K562 (cell line): Measurements from ENCODE around the gene IFITM2. TPM values are rescaled to one million over a fixed set of nuclear protein-coding genes. Genes with fewer than 3 reads are reported as not detected.

Source experiments
- BMI1 ChIP-seq: fragments of 150-350 bp; IDR thresholded peaks from 2 replicates; pipeline ENCODE4 v1.6.1; 2014; ENCODE audit warnings: low read length
- C11orf30 ChIP-seq: fragments of 450-650 bp; IDR thresholded peaks from 2 replicates; pipeline ENCODE4 v1.6.1; 2016; ENCODE audit warnings: low read depth, mild to moderate bottlenecking
- CREB3 ChIP-seq: fragments of 450-650 bp; conservative IDR thresholded peaks from 2 replicates; pipeline ENCODE4 v1.6.1; 2016; ENCODE audit warnings: missing genetic modification characterization, low read depth, mild to moderate bottlenecking, missing compliant biosample characterization, moderate library complexity
- FOXJ3 ChIP-seq: sonication (generic); formaldehyde crosslinking; IDR thresholded peaks from 2 replicates; pipeline ENCODE4 v1.4.0; 2020; ENCODE audit warnings: mild to moderate bottlenecking, missing genetic modification reagents
- FOXM1 ChIP-seq, 2 experiments: fragments of 450-650 bp in 1 of 2; sonication (generic) in 1 of 2; formaldehyde crosslinking in 1 of 2; IDR thresholded peaks; 2 replicates each; pipeline versions ENCODE4 v1.6.1 to v1.9.0; 2017 to 2022; ENCODE audit warnings: low read depth in 2 of 2, mild to moderate bottlenecking in 2 of 2, missing genetic modification reagents in 1 of 2, moderate library complexity in 1 of 2
- GATAD2B ChIP-seq: fragments of 450-650 bp; IDR thresholded peaks from 2 replicates; pipeline ENCODE4 v1.6.1; 2017; ENCODE audit warnings: mild to moderate bottlenecking, borderline replicate concordance
- JUNB ChIP-seq: fragments of 450-650 bp; formaldehyde crosslinking; conservative IDR thresholded peaks from 2 replicates; pipeline ENCODE4 v1.4.0; 2020; ENCODE audit warnings: mild to moderate bottlenecking
- MCM2 ChIP-seq: fragments of 450-650 bp; IDR thresholded peaks from 2 replicates; pipeline ENCODE4 v1.6.1; 2017; ENCODE audit warnings: low read depth, mild to moderate bottlenecking
- NFIC ChIP-seq: fragments of 450-650 bp; IDR thresholded peaks from 2 replicates; pipeline ENCODE4 v1.6.1; 2017; ENCODE audit warnings: mild to moderate bottlenecking, inconsistent platforms
- POLR3A ChIP-seq: IDR thresholded peaks from 2 replicates; pipeline ENCODE4 v1.6.1; 2011; ENCODE audit warnings: borderline replicate concordance, mild to moderate bottlenecking, moderate library complexity; ENCODE audit not compliant: insufficient read length, insufficient read depth; ENCODE audit errors: extremely low read depth
- PRPF4 ChIP-seq: fragments of 200-400 bp; formaldehyde crosslinking; IDR thresholded peaks from one replicate; pipeline ENCODE4 v1.6.1; 2017; ENCODE audit warnings: low read length, low read depth, mild to moderate bottlenecking; ENCODE audit not compliant: insufficient read depth, poor library complexity, severe bottlenecking
- SAP30 ChIP-seq: fragments of 200-600 bp; sonication (generic); IDR thresholded peaks from 2 replicates; pipeline ENCODE4 v1.6.1; 2012; ENCODE audit warnings: borderline replicate concordance, low read depth, mild to moderate bottlenecking, moderate library complexity, low read length, control low read depth, inconsistent platforms; ENCODE audit not compliant: insufficient read depth, poor library complexity, severe bottlenecking
- SP1 ChIP-seq: sonication (generic); formaldehyde crosslinking; IDR thresholded peaks from 2 replicates; pipeline ENCODE4 v1.8.1; 2022; ENCODE audit warnings: mild to moderate bottlenecking, missing genetic modification reagents
- TAF9B ChIP-seq: fragments of 450-650 bp; IDR thresholded peaks from 2 replicates; pipeline ENCODE4 v1.6.1; 2018; ENCODE audit warnings: mild to moderate bottlenecking; ENCODE audit not compliant: partially characterized antibody
- YY1 ChIP-seq, 3 experiments: IDR thresholded peaks; 2 replicates each; pipeline ENCODE4 v1.6.1; 2011; ENCODE audit warnings: low read length in 2 of 3, mild to moderate bottlenecking in 2 of 3, moderate library complexity in 2 of 3, borderline replicate concordance in 1 of 3, control low read depth in 1 of 3, low read depth in 1 of 3; ENCODE audit not compliant: insufficient read depth in 3 of 3, insufficient replicate concordance in 2 of 3, control insufficient read depth in 1 of 3, insufficient read length in 1 of 3; ENCODE audit errors: extremely low read depth in 1 of 3
- ZBTB17 ChIP-seq: fragments of 450-650 bp; formaldehyde crosslinking; IDR thresholded peaks from 2 replicates; pipeline ENCODE4 v1.4.0; 2020; ENCODE audit warnings: mild to moderate bottlenecking
- ZBTB9 ChIP-seq: fragments of 450-650 bp; formaldehyde crosslinking; IDR thresholded peaks from 2 replicates; pipeline ENCODE4 v1.4.0; 2020; ENCODE audit warnings: mild to moderate bottlenecking, moderate library complexity
- ZNF134 ChIP-seq: fragments of 250-450 bp; sonication (Bioruptor Pico); conservative IDR thresholded peaks from 2 replicates; pipeline ENCODE4 v1.4.0; 2020
- ZNF140 ChIP-seq: fragments of 250-450 bp; sonication (Bioruptor Pico); IDR thresholded peaks from 2 replicates; pipeline ENCODE4 v1.8.0; 2021; ENCODE audit warnings: moderate library complexity, mild to moderate bottlenecking, inconsistent platforms
- ZNF184 ChIP-seq: sonication (generic); formaldehyde crosslinking; IDR thresholded peaks from 2 replicates; pipeline ENCODE4 v1.5.0; 2020; ENCODE audit warnings: missing genetic modification reagents
- ZNF512 ChIP-seq: IDR thresholded peaks from 2 replicates; pipeline ENCODE4 v1.6.1; 2016; ENCODE audit warnings: missing genetic modification characterization, missing compliant biosample characterization
- ZNF586 ChIP-seq: fragments of 450-650 bp; formaldehyde crosslinking; conservative IDR thresholded peaks from 2 replicates; pipeline ENCODE4 v1.4.0; 2020; ENCODE audit warnings: mild to moderate bottlenecking, moderate library complexity
- ZNF785 ChIP-seq: fragments of 250-450 bp; sonication (Bioruptor Pico); IDR thresholded peaks from 2 replicates; pipeline ENCODE4 v1.4.0; 2020; ENCODE audit warnings: mild to moderate bottlenecking
- ZNF79 ChIP-seq: fragments of 250-450 bp; sonication (Bioruptor Pico); IDR thresholded peaks from 2 replicates; pipeline ENCODE4 v1.4.0; 2020; ENCODE audit warnings: low read depth, mild to moderate bottlenecking, moderate library complexity
- polyA plus RNA-seq, 8 experiments: library from polyadenylated mRNA; depleted of rRNA in 4 of 8; stranded (reverse) in 5 of 8; unstranded in 3 of 8; fragments of >200 nt; fragmentation: Nextera tagmentation in 2 of 8; fragmentation: Illumina TruSeq in 1 of 8; extraction: Ambion mirVana in 2 of 8; extraction: Trizol in 1 of 8; gene quantifications; 2 replicates each; pipeline versions ENCODE4 v1.2.1 to v1.2.3, GENCODE V29; 2011 to 2014; ENCODE audit warnings: inconsistent platforms in 1 of 8, missing spikeins in 1 of 8
- total RNA-seq, 7 experiments: library from RNA; depleted of rRNA in 6 of 7; stranded (reverse); fragments of >200 nt in 6 of 7; fragmentation: Illumina TruSeq in 2 of 7; extraction: Trizol in 2 of 7; gene quantifications; 2 replicates each; pipeline versions ENCODE4 v1.2.1 to v1.2.3, GENCODE V29; 2011 to 2021; ENCODE audit warnings: low replicate concordance in 1 of 7

Gene IFITM2
- total and polyA plus RNA-seq, 9 of the 15 experiments (the other 6 are each of a cell fraction or from before 2014, with no cell fraction given): 52.8 to 4,872 (median 356) TPM

- TF ChIP-seq JUNB (CRISPR knock-in tag): peak; percentile 71
- no peak for TF ChIP-seq PRPF4
- no peak for TF ChIP-seq GATAD2B
- TF ChIP-seq MCM2: no peak
- TF ChIP-seq ZNF79 (CRISPR knock-in tag): peak; percentile 36; the same call in 1 of the 2 replicates
- TF ChIP-seq TAF9B: peak; percentile 22
- no peak for TF ChIP-seq ZBTB9 (CRISPR knock-in tag)
- TF ChIP-seq YY1 (IDR thresholded peaks at IDR 0.05; ENCODE audit: borderline replicate concordance in 1 of 3, control insufficient read depth in 1 of 3, extremely low read depth in 1 of 3, insufficient read depth in 3 of 3, insufficient read length in 1 of 3, insufficient replicate concordance in 2 of 3, low read depth in 1 of 3, low read length in 2 of 3): peak in 1 of 3 experiments; percentile 2
- TF ChIP-seq CREB3 (tag): no peak
- no peak for TF ChIP-seq BMI1
- TF ChIP-seq SAP30: no peak
- TF ChIP-seq ZBTB17: peak; percentile 60; the same call in 1 of the 2 replicates
- TF ChIP-seq ZNF134: no peak
- no peak for TF ChIP-seq ZNF586 (CRISPR knock-in tag)
- no peak for TF ChIP-seq ZNF512 (tag)
- TF ChIP-seq ZNF140 (CRISPR knock-in tag): no peak
- no peak for TF ChIP-seq POLR3A
- TF ChIP-seq ZNF785 (CRISPR knock-in tag): no peak
- no peak for TF ChIP-seq C11orf30
- no peak for TF ChIP-seq FOXM1 (IDR thresholded peaks at IDR 0.05; ENCODE audit: low read depth)
- peak; percentile 36; the same call in 1 of the 2 replicates for TF ChIP-seq FOXM1 (CRISPR knock-in tag; IDR thresholded peaks at IDR 0.05; ENCODE audit: low read depth)
- TF ChIP-seq ZNF184: no peak
- TF ChIP-seq NFIC: peak; percentile 93
- TF ChIP-seq SP1 (CRISPR knock-in tag): no peak
- TF ChIP-seq FOXJ3 (CRISPR knock-in tag): no peak
Measured at GRCh38 chr11:326842-327580, 19.4 kb downstream of the IFITM2 start (continued).
